IPS-NIHi11 (cell line): ENCODE data around the gene LANCL3.
"Not testable (repeated sequence)": the region's sequence is repeated elsewhere in the genome, so short reads cannot be mapped to it uniquely, and the experiment has no call there.

Experiments
- DNase-seq: peaks from one replicate; pipeline ENCODE4 v3.0.0; 2012; ENCODE audit warnings: mixed read lengths, low spot score

Gene LANCL3

DNA sequence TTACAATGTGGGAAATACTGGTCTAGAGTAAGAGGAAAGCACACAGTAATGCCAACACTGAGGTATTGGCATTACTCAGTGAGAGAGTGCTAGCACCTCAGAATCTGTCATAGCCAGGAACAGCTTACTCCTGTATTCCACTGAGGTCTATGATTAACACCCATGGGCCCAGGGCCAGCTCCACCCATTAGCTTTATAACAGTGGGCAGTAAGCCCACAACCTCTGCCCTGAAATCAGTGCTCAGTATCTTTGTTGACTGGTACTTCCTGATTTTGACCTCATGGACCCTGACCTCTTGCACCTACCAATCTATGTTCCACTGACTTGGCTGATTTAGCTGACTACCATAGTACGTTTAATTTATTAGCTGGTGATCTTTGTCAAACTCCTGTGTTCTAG lies 56.1 kb downstream of the LANCL3 start:
- DNase-seq: no peak

DNA sequence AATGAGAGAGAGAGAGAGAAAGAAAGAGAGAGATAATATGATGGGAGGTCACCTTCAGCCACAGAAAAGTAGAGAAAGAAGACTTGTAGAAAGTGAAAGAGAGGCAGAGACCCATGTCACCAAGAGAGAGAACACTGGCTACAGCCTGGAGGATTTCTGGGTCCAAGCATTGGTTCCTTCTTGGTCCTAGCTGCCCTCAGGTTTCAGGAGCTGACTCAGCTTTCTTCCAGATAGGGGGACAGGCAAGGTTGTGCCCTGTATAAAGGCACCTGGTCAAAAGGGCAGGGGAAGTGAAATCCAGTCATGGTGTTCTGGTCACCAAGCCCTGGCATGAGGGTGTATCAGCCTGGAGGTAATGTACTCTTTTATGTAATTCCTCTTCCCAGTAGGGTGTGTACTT lies 66.6 kb downstream of the LANCL3 start:
- DNase-seq: no peak

DNA sequence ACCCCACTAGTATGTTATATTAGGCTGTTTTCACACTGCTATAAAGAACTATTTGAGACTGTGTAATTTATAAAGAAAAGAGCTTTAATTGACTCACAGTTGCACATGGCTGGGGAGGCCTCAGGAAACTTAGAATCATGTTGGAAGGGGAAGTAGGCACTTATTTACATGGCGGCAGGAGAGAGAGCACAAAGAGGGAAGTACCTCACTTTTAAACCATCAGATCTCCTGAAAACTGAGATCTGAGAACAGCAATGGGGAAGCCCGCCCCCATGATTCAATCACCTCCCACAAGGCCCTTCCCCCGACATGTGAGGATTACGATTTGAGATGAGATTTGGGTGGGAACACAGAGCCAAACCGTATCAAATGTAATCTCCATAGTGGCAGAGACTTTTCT lies 68.7 kb downstream of the LANCL3 start:
- DNase-seq: no peak

GRCh38 chrX:37641859-37642258 lies 70.4 kb downstream of the LANCL3 start:
- DNase-seq: no peak

- no peak for DNase-seq
These were observed 73.2 kb downstream of the LANCL3 start for GRCh38 chrX:37644381-37645305.

DNA sequence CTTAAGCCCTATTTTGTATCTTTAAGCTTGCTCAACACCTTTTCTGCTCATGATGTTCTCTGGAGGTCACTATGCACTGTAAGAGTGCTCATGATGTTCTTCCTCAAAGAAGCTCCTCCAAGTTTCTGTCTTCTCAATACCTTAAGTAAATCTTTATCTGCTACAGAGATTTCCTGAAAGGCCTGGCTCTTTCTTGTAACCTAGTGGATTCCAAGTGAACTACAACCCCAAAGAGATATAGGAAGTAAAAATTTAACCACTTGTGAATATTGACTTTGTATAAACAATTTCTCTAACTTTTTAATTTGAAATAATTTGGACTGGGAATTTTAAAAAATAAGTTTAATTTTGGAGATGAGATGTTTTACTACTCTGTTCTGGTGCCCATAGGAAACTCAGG lies 74.8 kb downstream of the LANCL3 start:
- no peak for DNase-seq

GRCh38 chrX:37650879-37651278 lies 79.4 kb downstream of the LANCL3 start:
- not testable (repeated sequence) for DNase-seq

- DNase-seq: no peak
These were observed 80.5 kb downstream of the LANCL3 start for GRCh38 chrX:37651921-37652452.

GRCh38 chrX:37652589-37653231 lies 81.2 kb downstream of the LANCL3 start:
- no peak for DNase-seq

- no peak for DNase-seq
These were observed 82.1 kb downstream of the LANCL3 start for GRCh38 chrX:37653397-37654085.

- DNase-seq: no peak
These were observed 87.0 kb downstream of the LANCL3 start for GRCh38 chrX:37658343-37659030.

DNA sequence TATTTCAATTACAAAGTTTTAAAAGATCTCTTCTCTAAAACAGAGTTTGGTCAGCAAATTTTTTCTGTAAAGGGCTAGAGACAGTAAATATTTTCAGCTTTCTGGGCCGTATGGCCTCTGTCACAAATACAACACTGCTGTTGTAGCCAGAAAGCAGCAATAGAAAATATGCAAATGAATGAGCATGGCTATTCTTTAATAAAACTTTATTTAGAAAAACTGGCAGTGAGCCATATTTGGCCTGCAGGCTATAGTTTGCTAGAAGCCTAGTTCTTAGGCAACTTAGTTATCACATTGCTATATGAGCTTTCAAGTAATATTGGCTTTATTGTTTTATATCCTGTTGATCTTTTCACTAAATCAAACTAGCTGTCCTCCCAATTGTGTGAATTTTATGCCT lies 87.6 kb downstream of the LANCL3 start:
- DNase-seq: no peak

- DNase-seq: no peak
These were observed 90.7 kb downstream of the LANCL3 start for GRCh38 chrX:37662181-37662580.

GRCh38 chrX:37666516-37666915 lies 95.1 kb downstream of the LANCL3 start:
- DNase-seq: no peak

DNA sequence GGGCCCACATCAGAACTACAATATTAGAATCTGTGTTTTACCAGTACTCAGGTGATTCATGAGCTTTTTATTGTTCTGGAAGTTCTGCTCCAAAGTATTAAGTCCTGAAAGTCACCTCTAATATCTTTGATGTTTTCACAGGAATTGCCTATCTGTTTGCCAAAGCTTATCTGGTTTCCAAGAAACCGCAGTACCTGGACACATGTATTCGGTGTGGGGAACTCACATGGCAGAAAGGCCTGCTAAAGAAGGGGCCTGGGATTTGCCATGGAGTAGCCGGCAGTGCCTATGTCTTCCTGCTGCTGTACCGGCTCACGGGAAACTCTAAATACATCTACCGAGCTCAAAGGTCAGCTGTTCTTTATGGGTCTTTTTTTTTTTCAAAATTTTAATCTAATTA lies 95.7 kb downstream of the LANCL3 start:
- DNase-seq: no peak

DNA sequence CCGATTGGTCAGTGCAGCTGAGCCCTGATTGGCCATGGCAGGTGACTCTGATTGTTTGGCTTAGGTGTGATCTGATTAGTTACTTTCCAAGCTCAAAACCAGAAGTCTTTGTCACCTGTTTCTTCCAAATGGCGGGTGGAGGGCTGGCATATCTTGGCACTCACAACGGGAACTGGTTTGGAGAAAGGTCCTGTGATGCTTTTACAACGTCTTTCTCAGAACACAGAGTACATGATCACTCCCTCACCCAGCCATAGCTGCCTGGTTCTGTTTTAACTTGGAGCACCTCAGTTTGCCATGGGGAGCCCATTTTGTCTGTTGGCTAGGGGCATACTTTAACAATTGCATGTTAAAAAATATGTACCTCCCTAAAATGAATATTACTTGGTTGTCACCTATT lies 101.1 kb downstream of the LANCL3 start:
- no peak for DNase-seq

- DNase-seq: no peak
These were observed 105.3 kb downstream of the LANCL3 start for GRCh38 chrX:37676811-37677210.

- no peak for DNase-seq
These were observed 105.8 kb downstream of the LANCL3 start for GRCh38 chrX:37677243-37677642.

GRCh38 chrX:37677765-37678164 lies 106.3 kb downstream of the LANCL3 start:
- DNase-seq: no peak

DNA sequence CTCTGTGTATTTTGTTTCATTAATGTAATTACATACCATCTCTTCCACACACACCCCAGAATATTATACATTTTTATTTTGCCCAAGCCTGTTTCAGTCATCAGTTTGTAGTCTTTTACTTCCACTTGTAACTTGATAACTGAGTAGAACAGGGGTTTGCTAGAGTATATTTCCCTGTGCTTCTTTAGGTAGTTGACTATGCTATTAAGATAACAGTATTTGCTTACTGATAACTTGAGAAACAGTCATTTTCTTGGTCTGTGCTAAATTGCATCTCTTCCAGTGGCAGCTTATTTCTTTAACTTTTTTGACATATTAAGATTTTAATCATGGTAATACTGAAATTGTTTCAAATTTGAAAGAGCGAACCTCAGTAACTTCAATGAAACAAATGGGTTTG lies 107.1 kb downstream of the LANCL3 start:
- no peak for DNase-seq

- DNase-seq: no peak
These were observed 107.8 kb downstream of the LANCL3 start for GRCh38 chrX:37679230-37679629.

DNA sequence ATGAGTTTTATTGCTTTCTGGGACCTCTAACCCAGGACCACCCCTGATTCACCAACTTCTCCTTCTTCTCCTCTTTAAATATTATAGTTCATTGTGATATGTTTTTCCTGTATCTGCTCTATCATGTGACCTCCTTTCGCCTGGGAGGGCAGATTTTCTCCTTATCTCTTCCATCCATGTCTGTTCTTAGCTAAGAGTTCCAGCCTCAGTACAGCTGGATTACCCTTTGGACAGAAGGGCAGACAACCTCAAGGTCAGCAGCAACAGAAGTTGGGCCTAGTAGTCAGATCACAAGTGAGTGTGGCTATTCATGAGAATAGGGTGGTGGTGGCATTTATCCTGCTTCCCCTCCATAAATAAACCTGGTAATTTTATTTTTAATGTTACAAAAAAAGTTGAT lies 108.4 kb downstream of the LANCL3 start:
- no peak for DNase-seq
